Ascending aorta (tissue), 2 donors: ENCODE data around the gene ASTN1. TPM values are rescaled to one million over a fixed set of nuclear protein-coding genes. Genes with fewer than 3 reads are reported as not detected.

Experiments used
- DNase-seq, 2 donors: peaks; one replicate each; pipeline ENCODE4 v3.0.0-alpha.2; 2019; ENCODE audit warnings: low spot score in 2 of 2
- H3K27ac ChIP-seq, 2 donors: fragments of 200-600 bp; sonication (generic); one replicate each; pipeline ENCODE4 v1.5.1; 2016 to 2017; ENCODE audit warnings: mild to moderate bottlenecking in 1 of 2
- H3K27me3 ChIP-seq: fragments of 200-600 bp; sonication (generic); one replicate; pipeline ENCODE4 v1.5.1; 2017
- H3K36me3 ChIP-seq, 2 donors: fragments of 200-600 bp; sonication (generic); one replicate each; pipeline ENCODE4 v1.5.1; 2016
- H3K4me1 ChIP-seq, 2 donors: fragments of 200-600 bp; sonication (generic); one replicate each; pipeline ENCODE4 v1.5.1; 2016 to 2017; ENCODE audit warnings: mild to moderate bottlenecking in 1 of 2
- H3K4me3 ChIP-seq, 2 donors: fragments of 200-600 bp; sonication (generic); one replicate each; pipeline ENCODE4 v1.5.1; 2016 to 2017; ENCODE audit warnings: mild to moderate bottlenecking in 1 of 2
- H3K9me3 ChIP-seq, 2 donors: fragments of 200-600 bp; sonication (generic); one replicate each; pipeline ENCODE4 v1.5.1; 2016
- intact Hi-C: fragments of 100-400 bp; cut with DNase I; formaldehyde crosslinking; loops from one replicate; pipeline ENCODE4 v1.15.1; 2023
- total RNA-seq: library from RNA; depleted of rRNA; stranded (reverse); fragments of >200 nt; gene quantifications from one replicate; pipeline ENCODE4 v1.1.0, GENCODE V29; 2016
- TF ChIP-seq, protein P1 (sequence below), 3 experiments: fragments of 200-600 bp in 2 of 3; fragments of 450-650 bp in 1 of 3; sonication (generic) in 2 of 3; IDR thresholded peaks; one replicate each; pipeline ENCODE4 v1.5.1; 2016 to 2019; ENCODE audit warnings: antibody characterized with exemption in 3 of 3, mild to moderate bottlenecking in 1 of 3, moderate library complexity in 1 of 3

The ASTN1 gene
- total RNA-seq, 1 donor from 2014 or later: 0.32 TPM

DNA sequence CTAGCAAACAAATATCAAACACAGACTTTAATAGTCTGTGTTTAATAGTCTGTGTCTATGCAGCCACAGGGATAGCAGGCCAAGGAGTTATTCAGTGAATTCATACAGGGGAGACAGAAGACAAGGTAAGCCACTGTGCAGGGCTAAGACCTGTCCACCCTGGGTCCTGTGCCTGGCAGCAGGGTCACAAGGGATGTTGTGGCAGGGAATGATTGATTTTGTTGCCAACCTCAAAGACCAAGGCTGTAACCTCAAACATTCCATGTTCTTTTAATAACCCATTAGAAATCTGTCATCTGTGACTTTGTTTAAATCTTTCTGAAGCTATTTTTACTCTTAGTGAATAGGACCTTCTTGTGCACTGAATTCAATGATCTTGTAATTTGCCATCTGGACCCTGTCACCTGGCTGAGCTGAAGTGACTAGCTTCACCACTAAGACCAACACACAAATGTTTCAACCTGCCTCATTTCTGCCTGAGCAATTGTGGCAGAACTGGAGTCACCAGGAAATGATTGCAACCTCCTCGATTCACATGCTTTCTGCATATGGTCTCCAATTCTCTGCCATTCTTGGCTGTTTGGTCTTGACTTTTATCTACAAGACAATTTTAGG lies 154.2 kb downstream of the ASTN1 start:
- no peak overlapping the region for H3K4me3 ChIP-seq
- H3K27ac ChIP-seq: no peak overlapping the region
- H3K36me3 ChIP-seq: no peaks in the 10 kb centered on the region
- TF ChIP-seq, protein P1, sequence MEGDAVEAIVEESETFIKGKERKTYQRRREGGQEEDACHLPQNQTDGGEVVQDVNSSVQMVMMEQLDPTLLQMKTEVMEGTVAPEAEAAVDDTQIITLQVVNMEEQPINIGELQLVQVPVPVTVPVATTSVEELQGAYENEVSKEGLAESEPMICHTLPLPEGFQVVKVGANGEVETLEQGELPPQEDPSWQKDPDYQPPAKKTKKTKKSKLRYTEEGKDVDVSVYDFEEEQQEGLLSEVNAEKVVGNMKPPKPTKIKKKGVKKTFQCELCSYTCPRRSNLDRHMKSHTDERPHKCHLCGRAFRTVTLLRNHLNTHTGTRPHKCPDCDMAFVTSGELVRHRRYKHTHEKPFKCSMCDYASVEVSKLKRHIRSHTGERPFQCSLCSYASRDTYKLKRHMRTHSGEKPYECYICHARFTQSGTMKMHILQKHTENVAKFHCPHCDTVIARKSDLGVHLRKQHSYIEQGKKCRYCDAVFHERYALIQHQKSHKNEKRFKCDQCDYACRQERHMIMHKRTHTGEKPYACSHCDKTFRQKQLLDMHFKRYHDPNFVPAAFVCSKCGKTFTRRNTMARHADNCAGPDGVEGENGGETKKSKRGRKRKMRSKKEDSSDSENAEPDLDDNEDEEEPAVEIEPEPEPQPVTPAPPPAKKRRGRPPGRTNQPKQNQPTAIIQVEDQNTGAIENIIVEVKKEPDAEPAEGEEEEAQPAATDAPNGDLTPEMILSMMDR (IDR thresholded peaks at IDR 0.05): no peak
- H3K9me3 ChIP-seq: no peaks in the 10 kb centered on the region
- H3K27me3 ChIP-seq: no peaks in the 10 kb centered on the region
- no peaks in the 10 kb centered on the region for H3K4me1 ChIP-seq
- intact Hi-C loops: no loop called here
- no peak for DNase-seq

DNA sequence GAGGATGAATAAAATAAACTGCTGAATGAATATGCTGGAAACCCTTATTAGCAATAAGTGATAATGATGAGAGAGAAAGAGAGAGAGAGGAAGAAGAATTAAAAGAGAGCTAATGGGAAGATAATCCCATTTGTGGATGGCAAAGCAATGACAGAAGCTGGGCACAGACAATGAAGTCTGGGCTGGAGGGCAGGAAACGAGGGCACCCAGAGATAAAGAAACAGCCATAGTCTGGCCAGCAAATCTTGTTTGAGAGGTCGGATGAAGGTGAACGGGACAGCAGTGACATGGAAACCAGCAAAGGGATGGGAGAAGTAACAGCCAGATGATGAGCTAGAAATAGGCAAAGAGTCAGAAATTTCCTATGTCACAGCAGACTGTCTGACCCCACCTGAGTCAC lies 155.9 kb downstream of the ASTN1 start:
- no peaks in the 10 kb centered on the region for H3K9me3 ChIP-seq
- DNase-seq: no peak
- TF ChIP-seq, protein P1 (IDR thresholded peaks at IDR 0.05): no peak
- H3K27ac ChIP-seq: no peak overlapping the region
- no peak overlapping the region for H3K4me3 ChIP-seq
- no peaks in the 10 kb centered on the region for H3K4me1 ChIP-seq
- H3K36me3 ChIP-seq: no peaks in the 10 kb centered on the region
- intact Hi-C loops: no loop called here
- H3K27me3 ChIP-seq: no peaks in the 10 kb centered on the region

DNA sequence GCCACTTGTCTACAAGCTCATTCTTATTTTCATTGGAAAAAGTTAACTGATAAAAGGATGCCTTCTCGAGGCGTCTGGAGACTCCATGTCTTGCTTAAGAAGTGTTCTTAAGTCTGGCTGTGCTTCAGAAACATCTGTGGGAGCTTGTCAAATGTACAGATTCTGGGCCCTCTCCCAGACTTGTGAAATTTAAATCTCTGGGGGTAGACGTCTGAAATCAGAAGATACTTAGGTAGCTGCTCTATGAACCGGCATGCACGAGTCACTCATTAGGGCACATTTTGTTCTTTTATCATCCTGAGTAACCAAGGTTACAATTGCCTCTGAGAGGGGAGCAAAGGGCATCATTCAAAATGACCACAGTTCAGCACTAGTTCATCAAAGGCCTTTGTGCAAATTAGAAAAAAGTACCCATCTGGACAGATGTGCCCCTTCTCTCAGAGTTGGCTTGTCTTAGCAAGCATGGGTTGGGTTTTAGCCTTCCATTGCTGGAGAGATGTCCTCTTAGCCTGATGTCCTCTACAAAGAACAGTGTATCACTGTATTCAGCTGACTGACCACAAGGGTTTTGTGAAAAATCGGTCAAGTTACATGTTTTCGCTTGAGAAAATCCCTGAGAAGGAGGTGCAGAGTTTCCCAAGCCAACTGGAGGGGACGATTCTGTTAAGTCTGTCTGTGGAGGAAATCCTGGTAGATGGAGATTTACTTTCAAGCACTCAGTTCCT lies 156.9 kb downstream of the ASTN1 start:
- no peaks in the 10 kb centered on the region for H3K27me3 ChIP-seq
- H3K36me3 ChIP-seq: no peaks in the 10 kb centered on the region
- no peak for DNase-seq
- H3K9me3 ChIP-seq: no peaks in the 10 kb centered on the region
- TF ChIP-seq, protein P1 (IDR thresholded peaks at IDR 0.05): no peak
- intact Hi-C loops: no loop called here
- no peak overlapping the region for H3K27ac ChIP-seq
- no peaks in the 10 kb centered on the region for H3K4me1 ChIP-seq
- no peak overlapping the region for H3K4me3 ChIP-seq

DNA sequence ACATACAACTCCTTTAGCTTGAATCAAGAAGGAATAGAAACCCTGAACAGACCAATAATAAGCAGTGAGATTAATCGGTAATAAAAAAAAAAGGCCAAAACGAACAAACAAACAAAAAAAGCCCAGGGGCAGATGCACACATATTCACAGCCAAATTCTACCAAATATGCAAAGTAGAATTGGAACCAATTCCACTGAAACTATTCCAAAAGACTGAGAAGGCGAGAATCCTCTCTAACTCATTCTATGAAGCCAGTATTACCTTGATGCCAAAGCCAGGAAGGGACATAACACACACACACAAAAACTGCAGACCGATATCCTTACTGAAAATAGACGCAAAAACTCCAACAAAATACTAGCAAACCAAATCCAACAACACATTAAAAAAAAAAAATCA lies 161.6 kb downstream of the ASTN1 start:
- Histone ChIP-seq H3K4me1 (no peaks in the 10 kb centered on the region), H3K27me3 (no peaks in the 10 kb centered on the region), H3K4me3 (no peak overlapping the region), H3K9me3 (no peaks in the 10 kb centered on the region), H3K27ac (no peak overlapping the region), H3K36me3 (no peaks in the 10 kb centered on the region)
- intact Hi-C loops: no loop called here
- no peak for DNase-seq
- TF ChIP-seq, protein P1 (IDR thresholded peaks at IDR 0.05): no peak

DNA sequence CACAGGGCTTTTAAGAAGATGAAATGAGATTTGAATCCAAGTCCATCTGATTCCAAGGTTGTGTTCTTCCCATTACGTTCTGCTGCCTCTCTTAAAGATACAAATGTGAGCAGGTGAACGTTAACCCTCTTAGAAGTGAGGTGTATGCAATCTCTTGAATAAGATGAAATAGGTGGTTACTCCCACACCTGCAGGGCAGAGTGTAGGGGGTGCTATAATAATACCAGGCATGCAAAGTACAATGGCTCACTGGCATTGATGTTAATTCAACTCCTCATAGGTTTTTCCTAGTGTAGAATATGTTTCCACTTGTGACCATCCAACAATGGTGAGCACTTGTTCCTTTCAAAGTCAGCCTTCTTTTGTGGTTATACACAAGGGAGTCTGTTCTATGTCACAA lies 163.0 kb downstream of the ASTN1 start:
- no peak for DNase-seq
- Histone ChIP-seq H3K27ac (no peak overlapping the region), H3K9me3 (no peaks in the 10 kb centered on the region), H3K4me1 (no peaks in the 10 kb centered on the region), H3K27me3 (no peaks in the 10 kb centered on the region), H3K4me3 (no peak overlapping the region), H3K36me3 (no peaks in the 10 kb centered on the region)
- intact Hi-C loops: no loop called here
- TF ChIP-seq, protein P1 (IDR thresholded peaks at IDR 0.05): no peak
